ENCODE data around the gene SCD5.

DNA sequence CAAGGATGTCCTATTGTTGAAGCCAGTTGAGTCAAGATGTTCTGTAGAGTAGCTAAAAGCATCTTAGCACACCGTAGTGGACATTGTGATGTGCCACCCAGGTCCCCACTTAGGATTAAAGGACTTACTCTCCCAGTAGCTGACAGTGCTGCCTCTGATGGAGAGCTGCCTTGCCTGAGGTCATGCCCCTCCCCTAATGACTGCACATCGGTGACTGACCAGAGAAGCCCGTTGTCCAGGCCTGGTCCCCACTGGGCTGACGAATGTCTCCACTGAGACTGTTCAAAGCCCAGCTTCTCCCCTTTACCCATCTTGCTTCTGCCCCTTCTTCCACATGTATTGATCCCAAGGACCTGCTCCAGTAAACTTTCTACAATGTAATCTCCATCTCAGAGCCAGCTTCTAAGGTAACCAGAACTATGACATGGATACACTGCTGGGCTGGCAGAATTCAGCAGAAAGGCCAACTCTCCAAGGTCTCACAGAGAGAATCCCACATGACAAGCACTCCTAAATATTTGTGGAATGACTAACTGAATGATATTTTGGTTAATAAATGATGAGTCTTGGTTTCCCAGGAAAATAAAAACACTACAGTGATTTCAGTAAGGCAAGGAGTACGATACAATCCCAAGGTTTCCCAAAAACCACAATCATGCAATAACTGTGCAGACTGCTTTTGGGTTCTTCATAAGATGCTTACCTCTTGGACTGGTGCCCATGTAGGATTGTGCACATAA, 154.4 kb downstream of the SCD5 start:
- TF ChIP-seq ZNF747 (tag by site-specific recombination; IDR thresholded peaks at IDR 0.05) (no peak), CTCF (tag by site-specific recombination; IDR thresholded peaks at IDR 0.05) (no peak), ZBTB7A (tag by site-specific recombination; IDR thresholded peaks at IDR 0.05; ENCODE audit: low read depth) (no peak)
- TF ChIP-seq, protein P1, sequence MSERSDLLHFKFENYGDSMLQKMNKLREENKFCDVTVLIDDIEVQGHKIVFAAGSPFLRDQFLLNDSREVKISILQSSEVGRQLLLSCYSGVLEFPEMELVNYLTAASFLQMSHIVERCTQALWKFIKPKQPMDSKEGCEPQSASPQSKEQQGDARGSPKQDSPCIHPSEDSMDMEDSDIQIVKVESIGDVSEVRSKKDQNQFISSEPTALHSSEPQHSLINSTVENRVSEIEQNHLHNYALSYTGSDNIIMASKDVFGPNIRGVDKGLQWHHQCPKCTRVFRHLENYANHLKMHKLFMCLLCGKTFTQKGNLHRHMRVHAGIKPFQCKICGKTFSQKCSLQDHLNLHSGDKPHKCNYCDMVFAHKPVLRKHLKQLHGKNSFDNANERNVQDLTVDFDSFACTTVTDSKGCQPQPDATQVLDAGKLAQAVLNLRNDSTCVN (tag by site-specific recombination; optimal IDR thresholded peaks at IDR 0.05), result no peak
